Measurements from ENCODE around the gene TNNI3K. TPM values are rescaled to one million over a fixed set of nuclear protein-coding genes. Genes with fewer than 3 reads are reported as not detected.

The TNNI3K gene
- total and polyA plus RNA-seq, 12 donors = 11.7 to 162 (median 95.6) TPM

GRCh38 chr1:74328851-74329250 is 93.7 kb downstream of the TNNI3K start:
- no peak for TF ChIP-seq CTCF (IDR thresholded peaks at IDR 0.05)
- intact Hi-C loops (cut with DNase I) = no loop called here
- ATAC-seq (no peak), DNase-seq (no peak)
- Histone ChIP-seq H3K9me3 (no peaks in the 10 kb centered on the region), H3K36me3 (peaks cover 0 to 23% (median 0%) of the 10 kb centered on the region in 9 donors), H3K4me3 (no peak overlapping the region), H3K27ac (no peak overlapping the region), H3K27me3 (no peaks in the 10 kb centered on the region), H3K4me1 (peaks cover 0 to 7% (median 4%) of the 10 kb centered on the region in 9 donors)

GRCh38 chr1:74333244-74333643 is 98.1 kb downstream of the TNNI3K start:
- DNase-seq = no peak
- Histone ChIP-seq H3K27me3 (no peaks in the 10 kb centered on the region), H3K9me3 (no peaks in the 10 kb centered on the region), H3K4me3 (no peak overlapping the region), H3K27ac (no peak overlapping the region), H3K36me3 (peaks cover 0 to 42% (median 4%) of the 10 kb centered on the region in 9 donors), H3K4me1 (no peaks in the 10 kb centered on the region)
- WGBS, 2 donors = 77 to 90% methylated on average over 2 of the region's 2 CpGs
- intact Hi-C loops (cut with DNase I) = no loop called here
- no peak for ATAC-seq
- TF ChIP-seq CTCF (IDR thresholded peaks at IDR 0.05) = no peak

GRCh38 chr1:74334147-74334546 is 99.0 kb downstream of the TNNI3K start:
- Histone ChIP-seq H3K27me3 (no peaks in the 10 kb centered on the region), H3K36me3 (peaks cover 0 to 42% (median 4%) of the 10 kb centered on the region in 9 donors), H3K27ac (no peak overlapping the region), H3K9me3 (no peaks in the 10 kb centered on the region), H3K4me1 (peaks cover 0 to 2% (median 0%) of the 10 kb centered on the region in 9 donors), H3K4me3 (no peak overlapping the region)
- DNase-seq (no peak), ATAC-seq (no peak)
- intact Hi-C loops (cut with DNase I) = no loop called here
- TF ChIP-seq CTCF (IDR thresholded peaks at IDR 0.05) = no peak

- H3K4me3 ChIP-seq = no peak overlapping the region
- peaks cover 0 to 12% (median 4%) of the 10 kb centered on the region in 9 donors for H3K36me3 ChIP-seq
- 77 to 79% methylated on average over 2 of the region's 2 CpGs for WGBS, 2 donors
- TF ChIP-seq CTCF (IDR thresholded peaks at IDR 0.05) = no peak
- H3K4me1 ChIP-seq = peaks cover 0 to 37% (median 7%) of the 10 kb centered on the region in 9 donors
- no peaks in the 10 kb centered on the region for H3K9me3 ChIP-seq
- no peaks in the 10 kb centered on the region for H3K27me3 ChIP-seq
- H3K27ac ChIP-seq = peak overlapping the region in 8 of 10 donors; percentile 5 to 67 (median 46)
- DNase-seq (no peak), ATAC-seq (no peak)
- intact Hi-C loops (cut with DNase I) = no loop called here
Measured at GRCh38 chr1:74340656-74341055, 105.5 kb downstream of the TNNI3K start.

All from heart right ventricle (tissue), 16 donors.